IMR-90 (cell line): ENCODE results near the gene RRN3. TPM values are rescaled to one million over a fixed set of nuclear protein-coding genes. Genes with fewer than 3 reads are reported as not detected.
"Not testable (repeated sequence)": the region's sequence is repeated elsewhere in the genome, so short reads cannot be mapped to it uniquely, and the experiment has no call there.

Experiments used
- ATAC-seq: fragments of 200-7000 bp; cut with Tn5 transposase; 2 replicates; pipeline ENCODE4 v1.9.1; 2020; ENCODE audit warnings: low read depth, mild to moderate bottlenecking, moderate library complexity
- BruUV-seq: library from RNA; stranded (reverse); fragments of 400-500 nt; replicated peaks from 2 replicates; lab custom pipeline; 2021; lab: Mats Ljungman, UMichigan
- CTCF ChIA-PET: fragments of 300-600 bp; formaldehyde crosslinking; extraction: SDS; loops from one replicate; lab custom pipeline; 2021; ENCODE audit warnings: antibody characterized with exemption; lab: Yijun Ruan, JAX
- POLR2A ChIA-PET: fragments of 300-600 bp; sonication (Branson Sonifier 250); formaldehyde crosslinking; loops from one replicate; lab custom pipeline; 2022; ENCODE audit warnings: antibody characterized with exemption; ENCODE audit not compliant: unreplicated experiment; lab: Charles Lee
- DNase-seq: peaks from one replicate; pipeline ENCODE4 v3.0.0; 2013
- H2AFZ ChIP-seq: replicated peaks from 2 replicates; pipeline ENCODE3; 2013; ENCODE audit warnings: low read length, mild to moderate bottlenecking; ENCODE audit not compliant: poor library complexity
- H2AK5ac ChIP-seq: 2 replicates; pipeline ENCODE4 v1.6.1; 2013; ENCODE audit warnings: low read depth, low read length, inconsistent platforms
- H2AK9ac ChIP-seq: replicated peaks from 2 replicates; pipeline ENCODE3; 2013; ENCODE audit warnings: mild to moderate bottlenecking, low read depth, low read length, moderate library complexity; ENCODE audit not compliant: poor library complexity
- H2BK120ac ChIP-seq: 2 replicates; pipeline ENCODE4 v1.6.1; 2013; ENCODE audit warnings: low read depth, low read length, inconsistent platforms
- H2BK15ac ChIP-seq: 3 replicates; pipeline ENCODE4 v1.6.1; 2013; ENCODE audit warnings: low read depth, low read length, inconsistent platforms
- H2BK20ac ChIP-seq: 2 replicates; pipeline ENCODE4 v1.6.1; 2013; ENCODE audit warnings: low read depth, mild to moderate bottlenecking, inconsistent platforms, low read length, moderate library complexity
- H2BK5ac ChIP-seq: 2 replicates; pipeline ENCODE4 v1.6.1; 2013; ENCODE audit warnings: mild to moderate bottlenecking, low read depth, low read length, inconsistent platforms; ENCODE audit not compliant: poor library complexity, severe bottlenecking
- H3K14ac ChIP-seq: replicated peaks from 2 replicates; pipeline ENCODE4 v1.6.1; 2013; ENCODE audit warnings: low read depth, low read length, inconsistent platforms
- H3K18ac ChIP-seq: 2 replicates; pipeline ENCODE4 v1.6.1; 2013; ENCODE audit warnings: low read depth, low read length, control low read depth
- H3K23ac ChIP-seq: 2 replicates; pipeline ENCODE4 v1.6.1; 2013; ENCODE audit warnings: low read depth, low read length, inconsistent platforms
- H3K27ac ChIP-seq: 2 replicates; pipeline ENCODE4 v1.5.1; 2013; ENCODE audit warnings: mild to moderate bottlenecking, control low read depth, low read length; ENCODE audit not compliant: insufficient read depth
- H3K27me3 ChIP-seq: 2 replicates; pipeline ENCODE4 v1.6.1; 2013; ENCODE audit warnings: low read length; ENCODE audit not compliant: control insufficient read depth, insufficient read depth
- H3K36me3 ChIP-seq: 2 replicates; pipeline ENCODE4 v1.6.1; 2013; ENCODE audit warnings: low read length, mixed read lengths; ENCODE audit not compliant: control insufficient read depth, insufficient read depth
- H3K4ac ChIP-seq: 2 replicates; pipeline ENCODE4 v1.6.1; 2013; ENCODE audit warnings: low read depth, low read length, inconsistent platforms
- H3K4me1 ChIP-seq: 2 replicates; pipeline ENCODE4 v1.6.1; 2013; ENCODE audit warnings: low read length, mixed read lengths; ENCODE audit not compliant: control insufficient read depth, insufficient read depth
- H3K4me2 ChIP-seq: 2 replicates; pipeline ENCODE4 v1.6.1; 2013; ENCODE audit warnings: low read depth, mild to moderate bottlenecking, control low read depth, low read length, moderate library complexity
- H3K4me3 ChIP-seq: 2 replicates; pipeline ENCODE4 v1.5.1; 2013; ENCODE audit warnings: low read depth, mild to moderate bottlenecking, control low read depth, low read length, moderate library complexity; ENCODE audit not compliant: insufficient read depth
- H3K56ac ChIP-seq: 2 replicates; pipeline ENCODE4 v1.6.1; 2013; ENCODE audit warnings: low read length, inconsistent platforms; ENCODE audit not compliant: insufficient read depth; ENCODE audit errors: extremely low read depth
- H3K79me1 ChIP-seq, 2 experiments: 2 replicates each; pipeline ENCODE4 v1.6.1; 2013; ENCODE audit warnings: low read length in 2 of 2, inconsistent platforms in 1 of 2, low read depth in 1 of 2
- H3K9ac ChIP-seq: 2 replicates; pipeline ENCODE4 v1.6.1; 2013; ENCODE audit warnings: low read depth, low read length, control low read depth
- H3K9me1 ChIP-seq: 2 replicates; pipeline ENCODE4 v1.6.1; 2013; ENCODE audit warnings: low read length, inconsistent platforms; ENCODE audit not compliant: insufficient read depth
- H3K9me3 ChIP-seq: 2 replicates; pipeline ENCODE4 v1.6.1; 2013; ENCODE audit warnings: low read length; ENCODE audit not compliant: control insufficient read depth, insufficient read depth
- H4K20me1 ChIP-seq: 2 replicates; pipeline ENCODE4 v1.6.1; 2013; ENCODE audit warnings: low read length, inconsistent platforms; ENCODE audit not compliant: insufficient read depth
- H4K5ac ChIP-seq: 2 replicates; pipeline ENCODE4 v1.6.1; 2013; ENCODE audit warnings: mild to moderate bottlenecking, low read depth, low read length, control low read depth
- H4K8ac ChIP-seq, 2 experiments: 2 replicates each; pipeline ENCODE4 v1.6.1; 2013; ENCODE audit warnings: low read depth in 2 of 2, low read length in 2 of 2, control low read depth in 1 of 2, inconsistent platforms in 1 of 2
- H4K91ac ChIP-seq: 2 replicates; pipeline ENCODE4 v1.6.1; 2013; ENCODE audit warnings: low read depth, low read length, inconsistent platforms; ENCODE audit not compliant: insufficient read depth
- FOS ChIP-seq: fragments of 150-350 bp; IDR thresholded peaks from 2 replicates; pipeline ENCODE4 v1.6.1; 2016; ENCODE audit warnings: low read depth, low read length
- WGBS, 2 experiments: methylation state at CpG; one replicate each; pipeline versions ENCODE4 v1.1.5 to v1.1.7; 2013; ENCODE audit warnings: missing lambda C conversion rate in 2 of 2; ENCODE audit not compliant: insufficient read length in 1 of 2; ENCODE audit errors: extremely low coverage in 2 of 2; 5-methylcytosine and 5-hydroxymethylcytosine counted together
- dilution Hi-C: fragments of 300-500 bp; cut with HindIII; formaldehyde crosslinking; loops from one replicate; pipeline ENCODE4 v1.14.3; 2018; ENCODE audit warnings: low sequenced_read_pairs; ENCODE audit not compliant: unreplicated experiment
- in situ Hi-C: fragments of 300-500 bp; cut with MboI; formaldehyde crosslinking; loops from 3 replicates; pipeline ENCODE4 v1.14.3; 2019; ENCODE audit warnings: low sequenced_read_pairs, inconsistent platforms, mixed read lengths
- intact Hi-C: fragments of 100-400 bp; cut with micrococcal nuclease; formaldehyde crosslinking; loops from 2 replicates; pipeline ENCODE4 v1.10.0; 2022
- polyA plus RNA-seq, 3 experiments: library from polyadenylated mRNA; depleted of rRNA; stranded (reverse); fragments of >200 nt; gene quantifications; 2 replicates each; pipeline ENCODE4 v1.2.3, GENCODE V29; 2012; ENCODE audit warnings: low replicate concordance in 1 of 3
- total RNA-seq: library from RNA; depleted of rRNA; stranded (reverse); fragments of >200 nt; gene quantifications from 2 replicates; pipeline ENCODE4 v1.2.3, GENCODE V29; 2012

RRN3 gene
- total and polyA plus RNA-seq, 2 of the 4 experiments (the other 2 are of a cell fraction): 22.1 to 47.7 TPM

DNA sequence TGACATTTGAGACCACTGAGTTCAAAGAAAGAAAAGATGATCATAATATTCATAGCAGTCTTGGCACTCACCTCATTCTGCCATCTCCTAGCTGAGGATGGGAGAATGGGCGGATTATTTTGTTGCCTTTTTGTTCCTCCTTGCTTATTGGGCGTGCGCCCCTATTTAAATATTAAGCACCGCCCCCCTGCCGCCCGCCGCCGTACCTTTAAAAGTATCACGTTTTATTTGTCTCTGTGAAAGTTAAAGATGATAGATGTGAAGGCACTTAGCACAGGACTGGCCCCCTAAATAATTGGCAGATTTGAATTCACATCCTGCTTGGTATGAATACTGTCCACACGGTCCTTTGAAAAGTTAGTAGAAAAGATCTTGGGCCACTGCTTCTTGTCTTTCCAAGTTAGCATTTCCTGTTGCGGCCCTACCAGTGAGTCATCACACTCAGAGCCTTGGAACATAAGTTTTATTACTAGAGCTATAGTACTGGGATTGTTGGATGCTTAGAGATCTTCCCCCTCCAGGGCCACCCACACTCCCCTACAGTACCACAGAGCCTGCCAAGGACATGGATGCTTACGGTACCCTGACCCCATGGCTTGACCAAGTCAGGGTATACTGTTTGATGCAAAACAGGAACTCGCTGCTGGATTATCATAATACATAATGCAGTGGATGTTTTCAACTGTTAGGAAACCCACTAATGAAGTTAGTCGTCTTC, 68.7 kb downstream of the RRN3 start:
- not testable (repeated sequence) for BruUV-seq, H3K27ac ChIP-seq

GRCh38 chr16:15024858-15025199, 69.2 kb downstream of the RRN3 start:
- Histone ChIP-seq H2AK5ac (peak overlapping the region; percentile 70; the same call in 1 of the 2 replicates), H4K20me1 (peaks cover 58% of the 10 kb centered on the region), H3K36me3 (peaks cover 35% of the 10 kb centered on the region), H3K79me1 (peaks cover 14 to 68% of the 10 kb centered on the region in 2 experiments), H3K4me1 (peaks cover 11% of the 10 kb centered on the region), H3K27ac (peak overlapping the region; percentile 22; the same call in 1 of the 2 replicates)
- H2BK15ac ChIP-seq, H3K56ac ChIP-seq, dilution Hi-C loops, H2BK20ac ChIP-seq, CTCF ChIA-PET, H3K4me3 ChIP-seq, H3K9me1 ChIP-seq, ATAC-seq, H4K91ac ChIP-seq, H2AFZ ChIP-seq, H4K8ac ChIP-seq, H2BK120ac ChIP-seq, H2BK5ac ChIP-seq, H3K23ac ChIP-seq, H3K18ac ChIP-seq, DNase-seq, H3K9ac ChIP-seq, H3K4ac ChIP-seq, H2AK9ac ChIP-seq, H3K4me2 ChIP-seq, H4K5ac ChIP-seq, H3K9me3 ChIP-seq, POLR2A ChIA-PET, H3K27me3 ChIP-seq, intact Hi-C loops, in situ Hi-C loops, H3K14ac ChIP-seq: not testable (repeated sequence)
- no CpG with 5 or more reads among the region's 1 CpG for WGBS, 2 experiments
- BruUV-seq: TSS peak; percentile 17

More for the DNA sequence above, 68.7 kb downstream of the RRN3 start:
- H4K8ac ChIP-seq, H3K9me1 ChIP-seq, POLR2A ChIA-PET, H2AFZ ChIP-seq, H2AK9ac ChIP-seq, H3K4me2 ChIP-seq, in situ Hi-C loops, H2BK20ac ChIP-seq, H3K56ac ChIP-seq, intact Hi-C loops, H3K9ac ChIP-seq, dilution Hi-C loops, H3K18ac ChIP-seq, CTCF ChIA-PET, H2BK120ac ChIP-seq, H4K91ac ChIP-seq, H3K4me3 ChIP-seq, H3K27me3 ChIP-seq, H4K5ac ChIP-seq, H3K9me3 ChIP-seq: not testable (repeated sequence)
- DNase-seq (peak; percentile 70), ATAC-seq (peak; percentile 82)
- Histone ChIP-seq H3K36me3 (peaks cover 36% of the 10 kb centered on the region), H3K4me1 (peaks cover 11% of the 10 kb centered on the region), H2BK5ac (peak overlapping the region; percentile 26), H3K4ac (0 out of 2 replicates have a peak overlapping the region, but pooled peaks have one; percentile 67), H3K23ac (peak overlapping the region; percentile 76; the same call in 1 of the 2 replicates), H2AK5ac (peak overlapping the region; percentile 93; the same call in 1 of the 2 replicates), H2BK15ac (peak overlapping the region; percentile 14; the same call in 1 of the 3 replicates), H3K14ac (0 out of 2 replicates have a peak overlapping the region, but pooled peaks have one; percentile 38), H3K79me1 (peaks cover 14 to 68% of the 10 kb centered on the region in 2 experiments), H4K20me1 (peaks cover 59% of the 10 kb centered on the region)
- 84% methylated on average over 5 of the region's 14 CpGs; no CpG with 5 or more reads in 1 of the 2 experiments for WGBS, 2 experiments
- 0 out of 2 replicates have a peak, but pooled peaks have one; percentile 27 for TF ChIP-seq FOS
